ENCODE data around the gene UBE2C. TPM values are rescaled to one million over a fixed set of nuclear protein-coding genes. Genes with fewer than 3 reads are reported as not detected.

UBE2C gene
- total and polyA plus RNA-seq, 2 donors from 2014 or later, result 2.0 to 2.4 TPM

DNA sequence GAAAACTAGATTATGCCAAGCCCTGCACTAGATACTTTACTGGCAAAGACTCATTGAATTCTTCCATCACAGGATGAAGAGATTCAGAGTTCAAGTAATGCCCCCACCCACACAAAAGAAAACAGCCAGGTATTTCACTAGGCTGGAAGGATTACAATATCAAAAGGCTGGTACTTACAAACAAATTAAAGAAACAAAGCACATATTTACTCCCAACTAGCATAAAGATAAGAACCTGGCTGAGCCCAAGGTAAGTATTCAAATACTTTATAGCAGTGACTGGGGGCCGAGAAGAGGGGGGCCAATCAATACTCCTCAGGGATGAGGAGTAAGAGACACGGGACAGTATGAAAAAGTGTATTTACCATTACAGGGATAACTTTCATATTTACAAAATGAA is 41.0 kb downstream of the UBE2C start:
- DNase-seq, result no peak
- peaks cover 0 to 25% (median 7%) of the 10 kb centered on the region in 3 donors for H3K4me1 ChIP-seq (ENCODE audit: control insufficient read depth in 2 of 3, insufficient read depth in 2 of 3, low read depth in 1 of 3, low read length in 3 of 3)

DNA sequence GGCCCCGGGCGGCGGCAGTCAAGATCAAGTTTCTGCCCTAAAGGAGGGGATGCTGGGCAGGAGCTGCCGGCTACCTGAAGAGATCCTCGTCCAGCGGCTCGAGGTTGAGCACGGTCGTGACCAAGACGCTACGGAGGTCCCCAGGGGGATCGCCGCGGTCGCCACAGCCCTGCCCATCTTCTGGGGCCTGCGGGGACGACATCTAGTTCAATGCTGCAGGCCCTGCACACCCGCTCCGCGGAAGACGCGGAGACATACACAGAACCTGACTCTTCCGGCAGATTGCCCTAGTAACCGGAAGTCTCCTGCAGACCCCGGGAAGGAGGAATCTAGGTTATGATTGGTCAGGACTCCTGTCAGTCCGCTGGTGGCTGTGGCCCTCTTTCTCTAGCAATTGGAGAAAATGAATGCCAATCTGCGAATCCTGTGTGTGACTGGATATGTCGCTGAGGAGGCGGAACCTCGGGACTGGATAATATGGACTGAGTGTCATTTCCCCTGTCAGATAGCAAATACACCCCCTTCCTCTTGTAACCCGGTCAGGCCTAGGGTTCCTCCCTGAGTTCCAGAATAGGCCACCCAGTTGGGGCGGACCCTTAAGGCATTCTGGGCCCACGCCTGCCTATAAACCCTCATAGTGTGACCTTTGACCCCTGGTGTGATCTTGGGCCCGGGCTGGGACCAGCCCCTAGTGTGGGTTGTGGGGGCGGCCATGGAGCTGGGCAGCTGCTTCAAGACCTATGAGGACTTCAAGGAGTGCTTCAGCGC is 44.9 kb downstream of the UBE2C start, which contains the start of the genes ACOT8 and ZSWIM3:
TSS of gene ACOT8 (minus strand) at position 279 of the 768 bp plus-strand sequence. CDS start at position 202, 77 bp downstream.
TSS of gene ZSWIM3 (plus strand) at position 501 of the 768 bp plus-strand sequence. CDS start at position 713, 212 bp downstream.
- Histone ChIP-seq H3K27ac (ENCODE audit: low read depth in 2 of 2, low read length in 2 of 2) (peak within 1 kb of the TSS; percentile 81 to 84), H3K4me1 (ENCODE audit: control insufficient read depth in 2 of 3, insufficient read depth in 2 of 3, low read depth in 1 of 3, low read length in 3 of 3) (peaks cover 0 to 27% (median 7%) of the 10 kb centered on the region in 3 donors), H3K4me3 (ENCODE audit: low read length in 3 of 3) (peak within 1 kb of the TSS; percentile 74 to 93 (median 88)), H3K9ac (ENCODE audit: low read length in 3 of 3) (peak within 1 kb of the TSS; percentile 65 to 95 (median 68)), H3K36me3 (ENCODE audit: control insufficient read depth in 2 of 3, insufficient read depth in 3 of 3, low read length in 3 of 3) (peaks cover 0 to 2% (median 0%) of the 10 kb centered on the region in 3 donors), H3K27me3 (ENCODE audit: control insufficient read depth, insufficient read depth, low read length) (no peaks in the 10 kb centered on the region), H3K9me3 (ENCODE audit: control insufficient read depth in 2 of 3, insufficient read depth in 1 of 3, low read length in 3 of 3) (no peaks in the 10 kb centered on the region)
- intact Hi-C loops (cut with DNase I), result no loop called here
- TF ChIP-seq, protein P1, sequence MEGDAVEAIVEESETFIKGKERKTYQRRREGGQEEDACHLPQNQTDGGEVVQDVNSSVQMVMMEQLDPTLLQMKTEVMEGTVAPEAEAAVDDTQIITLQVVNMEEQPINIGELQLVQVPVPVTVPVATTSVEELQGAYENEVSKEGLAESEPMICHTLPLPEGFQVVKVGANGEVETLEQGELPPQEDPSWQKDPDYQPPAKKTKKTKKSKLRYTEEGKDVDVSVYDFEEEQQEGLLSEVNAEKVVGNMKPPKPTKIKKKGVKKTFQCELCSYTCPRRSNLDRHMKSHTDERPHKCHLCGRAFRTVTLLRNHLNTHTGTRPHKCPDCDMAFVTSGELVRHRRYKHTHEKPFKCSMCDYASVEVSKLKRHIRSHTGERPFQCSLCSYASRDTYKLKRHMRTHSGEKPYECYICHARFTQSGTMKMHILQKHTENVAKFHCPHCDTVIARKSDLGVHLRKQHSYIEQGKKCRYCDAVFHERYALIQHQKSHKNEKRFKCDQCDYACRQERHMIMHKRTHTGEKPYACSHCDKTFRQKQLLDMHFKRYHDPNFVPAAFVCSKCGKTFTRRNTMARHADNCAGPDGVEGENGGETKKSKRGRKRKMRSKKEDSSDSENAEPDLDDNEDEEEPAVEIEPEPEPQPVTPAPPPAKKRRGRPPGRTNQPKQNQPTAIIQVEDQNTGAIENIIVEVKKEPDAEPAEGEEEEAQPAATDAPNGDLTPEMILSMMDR (IDR thresholded peaks at IDR 0.05; ENCODE audit: borderline replicate concordance, extremely low read depth, insufficient read depth), result no peak
- FAIRE-seq (peak; percentile 78), DNase-seq (peak; percentile 95 to 100 (median 99))

More for the DNA sequence above, 41.0 kb downstream of the UBE2C start:
- no peak for FAIRE-seq
- Histone ChIP-seq H3K4me3 (ENCODE audit: low read length in 3 of 3) (no peak overlapping the region), H3K27me3 (ENCODE audit: control insufficient read depth, insufficient read depth, low read length) (no peaks in the 10 kb centered on the region), H3K9me3 (ENCODE audit: control insufficient read depth in 2 of 3, insufficient read depth in 1 of 3, low read length in 3 of 3) (no peaks in the 10 kb centered on the region), H3K36me3 (ENCODE audit: control insufficient read depth in 2 of 3, insufficient read depth in 3 of 3, low read length in 3 of 3) (peaks cover 0 to 5% (median 2%) of the 10 kb centered on the region in 3 donors), H3K9ac (ENCODE audit: low read length in 3 of 3) (no peak overlapping the region), H3K27ac (ENCODE audit: low read depth in 2 of 2, low read length in 2 of 2) (no peak overlapping the region)
- intact Hi-C loops (cut with DNase I), result no loop called here
- TF ChIP-seq, protein P1 (IDR thresholded peaks at IDR 0.05; ENCODE audit: borderline replicate concordance, extremely low read depth, insufficient read depth), result no peak

DNA sequence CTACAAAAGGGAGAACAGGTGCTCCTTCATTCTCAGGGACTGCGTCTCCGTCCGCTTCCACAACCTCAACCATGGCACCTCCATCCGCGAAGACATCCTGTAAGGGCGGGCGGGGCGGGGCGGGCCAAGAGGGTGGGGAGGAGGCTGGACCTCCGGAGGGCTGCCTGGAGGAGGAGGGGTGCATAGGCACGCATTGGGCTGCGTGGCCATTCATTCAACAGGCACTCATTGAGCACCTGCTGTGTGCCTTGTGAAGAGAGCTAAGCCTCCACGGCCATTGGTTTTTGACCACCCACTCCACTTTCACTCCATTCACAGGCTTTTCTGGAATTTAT is 45.4 kb downstream of the UBE2C start:
- Histone ChIP-seq H3K27me3 (ENCODE audit: control insufficient read depth, insufficient read depth, low read length) (no peaks in the 10 kb centered on the region), H3K36me3 (ENCODE audit: control insufficient read depth in 2 of 3, insufficient read depth in 3 of 3, low read length in 3 of 3) (peaks cover 0 to 2% (median 0%) of the 10 kb centered on the region in 3 donors), H3K27ac (ENCODE audit: low read depth in 2 of 2, low read length in 2 of 2) (peak overlapping the region; percentile 81 to 84), H3K4me3 (ENCODE audit: low read length in 3 of 3) (peak overlapping the region; percentile 74 to 93 (median 88)), H3K9me3 (ENCODE audit: control insufficient read depth in 2 of 3, insufficient read depth in 1 of 3, low read length in 3 of 3) (no peaks in the 10 kb centered on the region), H3K4me1 (ENCODE audit: control insufficient read depth in 2 of 3, insufficient read depth in 2 of 3, low read depth in 1 of 3, low read length in 3 of 3) (peaks cover 0 to 27% (median 7%) of the 10 kb centered on the region in 3 donors), H3K9ac (ENCODE audit: low read length in 3 of 3) (peak overlapping the region; percentile 35 to 95 (median 65))
- DNase-seq (no peak), FAIRE-seq (no peak)
- intact Hi-C loops (cut with DNase I), result no loop called here
- TF ChIP-seq, protein P1 (IDR thresholded peaks at IDR 0.05; ENCODE audit: borderline replicate concordance, extremely low read depth, insufficient read depth), result no peak
